Inflammatory macrophage treated with lipopolysaccharide for 1 hour (primary cell): Measurements from ENCODE around the gene CAVIN1.
"Not testable (repeated sequence)": the region's sequence is repeated elsewhere in the genome, so short reads cannot be mapped to it uniquely, and the experiment has no call there.

Source experiments
- DNase-seq, 2 donors: peaks; one replicate each; pipeline ENCODE4 v3.0.0-alpha.2; 2020 to 2022

Gene CAVIN1

DNA sequence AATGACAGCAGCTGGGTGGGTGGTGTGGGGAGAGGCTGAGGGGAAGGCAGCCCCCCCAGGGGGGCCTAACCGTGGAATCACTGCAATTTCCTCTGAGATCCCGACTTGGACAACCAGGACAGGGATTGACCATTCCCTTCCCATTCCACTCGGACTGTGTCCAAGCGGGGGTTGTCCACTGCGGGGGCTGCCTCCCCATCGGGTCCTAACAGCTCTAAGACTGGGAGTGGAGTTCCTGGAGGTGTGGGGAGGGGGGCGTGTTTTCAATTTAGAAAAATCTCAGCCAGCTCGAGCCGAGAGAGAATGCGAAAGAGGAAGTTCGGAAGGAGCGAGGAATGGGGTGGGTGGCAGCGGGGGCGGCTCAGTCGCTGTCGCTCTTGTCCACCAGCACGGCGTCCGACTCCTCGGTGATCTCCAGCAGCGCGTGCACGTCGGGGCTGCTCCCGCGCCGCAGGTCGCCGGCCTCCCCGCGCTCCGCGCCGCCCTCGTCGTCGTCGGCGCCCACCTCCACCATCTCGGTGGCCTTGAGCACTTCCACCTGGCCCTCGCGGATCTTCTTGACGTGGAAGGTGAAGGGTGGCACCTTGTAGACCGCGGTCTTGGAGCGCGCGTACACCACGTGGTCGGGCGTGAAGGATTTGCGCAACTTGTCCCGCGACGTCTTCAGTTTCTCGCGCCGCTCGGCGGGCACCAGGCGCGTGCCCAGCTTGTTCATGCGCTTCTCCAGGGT lies 18.6 kb downstream of the CAVIN1 start:
- no peak for DNase-seq

DNA sequence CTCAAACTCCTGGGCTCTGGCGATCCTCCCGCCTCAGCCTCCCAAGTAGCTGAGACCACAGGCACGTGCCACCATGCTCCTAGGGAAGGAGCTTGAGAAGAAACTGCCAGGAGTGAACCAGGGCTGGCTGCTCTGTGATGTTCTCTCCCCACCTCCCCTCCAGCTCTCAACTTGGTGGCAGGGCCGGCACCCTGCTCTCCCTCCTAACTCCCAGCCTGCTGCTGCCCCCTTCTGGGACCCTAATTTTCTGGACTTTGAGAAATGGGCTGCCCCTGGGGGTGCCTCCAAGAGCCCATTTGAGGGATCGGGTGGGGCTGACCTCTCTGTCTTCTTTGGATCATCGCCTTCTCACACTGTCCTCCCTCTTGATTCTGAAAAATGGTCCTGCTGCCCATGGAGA lies 19.9 kb downstream of the CAVIN1 start:
- DNase-seq: no peak

DNA sequence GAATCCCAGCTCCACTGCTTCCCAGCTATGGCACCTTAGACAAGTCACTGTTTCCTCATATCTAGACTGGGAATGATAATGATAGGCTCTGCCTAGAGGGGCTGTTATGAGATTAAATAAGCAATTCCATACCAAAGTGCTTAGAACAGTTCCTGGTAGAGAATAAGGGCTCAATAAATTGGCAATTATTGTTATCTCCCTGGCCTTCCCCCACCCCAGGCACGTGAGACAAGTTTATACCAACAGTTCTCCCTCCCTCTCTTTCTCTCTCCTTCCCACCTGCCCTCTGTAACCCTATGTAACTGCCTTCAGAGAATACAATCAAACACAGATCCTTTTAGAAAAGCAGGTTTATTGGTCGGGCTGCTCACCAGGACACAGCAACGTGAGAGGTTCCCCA lies 20.9 kb downstream of the CAVIN1 start:
- DNase-seq: no peak

DNA sequence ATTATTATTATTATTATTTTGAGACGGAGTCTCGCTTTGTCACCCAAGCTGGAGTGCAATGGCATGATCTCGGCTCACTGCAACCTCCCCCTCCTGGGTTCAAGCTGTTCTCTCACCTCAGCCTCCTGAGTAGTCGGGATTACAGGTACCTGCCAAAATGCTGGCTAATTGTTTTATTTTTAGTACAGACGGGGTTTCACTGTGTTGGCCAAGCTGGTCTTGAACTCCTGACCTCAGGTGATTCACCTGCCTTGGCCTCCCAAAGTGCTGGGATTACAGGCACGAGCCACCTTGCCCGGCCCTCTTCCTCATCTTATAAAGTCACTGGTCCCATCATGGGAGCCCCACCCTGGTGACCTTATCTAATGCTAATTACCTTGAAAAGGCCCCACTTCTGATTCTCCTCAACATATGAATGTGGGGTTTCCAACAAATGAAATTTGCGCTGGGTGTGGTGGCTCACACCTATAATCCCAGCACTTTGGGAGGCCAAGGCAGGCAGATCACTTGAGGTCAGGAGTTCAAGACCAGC lies 22.1 kb downstream of the CAVIN1 start:
- DNase-seq: not testable (repeated sequence)

GRCh38 chr17:42399948-42400843 lies 22.9 kb downstream of the CAVIN1 start:
- no peak for DNase-seq

- DNase-seq: no peak
These were observed 23.9 kb downstream of the CAVIN1 start for GRCh38 chr17:42399121-42399520.

- not testable (repeated sequence) for DNase-seq
These were observed 27.5 kb downstream of the CAVIN1 start for GRCh38 chr17:42395601-42396000.

DNA sequence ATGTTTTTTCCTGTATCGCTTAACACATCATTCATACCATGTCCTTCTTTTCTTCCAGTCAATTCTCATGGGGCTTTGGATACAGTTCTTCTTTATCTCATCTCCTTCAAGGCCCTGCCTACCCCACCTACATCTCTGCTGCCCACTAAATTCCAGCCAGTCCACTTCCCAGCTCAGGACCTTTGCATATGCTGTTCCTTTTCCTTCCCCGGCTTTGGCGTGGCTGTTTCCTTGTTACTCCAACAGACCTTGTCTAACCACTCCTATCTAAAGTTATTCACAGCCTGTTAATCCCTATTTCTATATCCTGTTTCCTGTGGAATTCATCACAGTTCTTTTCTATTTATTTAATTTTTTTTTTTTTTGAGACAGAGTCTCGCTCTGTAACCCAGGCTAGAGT lies 28.2 kb downstream of the CAVIN1 start:
- DNase-seq: no peak

DNA sequence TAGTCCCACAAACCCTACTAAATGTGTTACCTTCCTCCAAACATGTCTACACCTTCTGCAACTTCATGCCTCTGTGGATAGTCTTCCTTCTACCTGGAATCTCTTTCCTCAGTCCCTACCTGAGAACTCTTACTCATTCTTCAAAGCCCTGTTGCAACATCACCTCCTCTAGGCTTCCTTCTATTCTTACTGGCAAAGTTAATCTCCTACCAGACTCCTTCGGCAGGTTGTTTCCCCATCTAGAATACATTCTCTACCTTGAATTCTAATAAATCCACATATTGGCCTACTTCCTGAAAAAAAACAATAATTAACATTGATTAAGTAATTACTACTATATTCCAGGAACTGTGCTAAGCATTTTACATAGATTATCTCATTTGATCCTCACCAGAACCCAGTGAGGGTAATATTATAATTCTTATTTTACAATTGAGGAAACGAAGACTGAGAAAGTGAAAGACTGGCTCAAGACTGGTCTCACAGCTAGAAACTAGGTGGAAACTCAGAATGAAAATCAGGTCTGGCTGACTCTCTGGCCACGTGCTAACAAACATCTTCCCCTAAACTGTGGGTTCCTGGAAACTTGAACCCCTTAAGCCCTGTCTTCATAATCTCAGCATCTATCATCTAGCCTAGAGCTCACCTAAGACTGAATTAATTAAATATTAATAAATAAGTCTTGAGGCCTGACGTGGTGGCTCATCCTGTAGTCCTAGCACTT lies 30.2 kb downstream of the CAVIN1 start:
- DNase-seq: no peak

DNA sequence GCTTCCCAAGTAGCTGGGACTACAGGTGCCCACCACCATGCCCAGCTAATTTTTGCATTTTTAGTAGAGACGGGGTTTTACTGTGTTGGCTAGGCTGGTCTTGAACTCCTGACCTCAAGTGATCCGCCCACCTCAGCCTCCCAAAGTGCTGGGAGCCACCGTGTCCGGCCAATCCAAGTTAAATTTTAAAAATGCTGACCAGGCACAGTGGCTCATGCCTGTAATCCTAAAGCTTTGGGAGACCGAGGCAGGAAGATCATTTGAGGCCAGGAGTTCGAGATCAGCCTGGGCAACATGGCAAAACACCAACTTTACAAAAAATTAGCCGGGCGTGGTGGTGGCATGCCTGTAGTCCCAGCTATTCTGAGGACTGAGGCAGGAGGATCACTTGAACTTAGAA lies 31.6 kb downstream of the CAVIN1 start:
- DNase-seq: not testable (repeated sequence)

DNA sequence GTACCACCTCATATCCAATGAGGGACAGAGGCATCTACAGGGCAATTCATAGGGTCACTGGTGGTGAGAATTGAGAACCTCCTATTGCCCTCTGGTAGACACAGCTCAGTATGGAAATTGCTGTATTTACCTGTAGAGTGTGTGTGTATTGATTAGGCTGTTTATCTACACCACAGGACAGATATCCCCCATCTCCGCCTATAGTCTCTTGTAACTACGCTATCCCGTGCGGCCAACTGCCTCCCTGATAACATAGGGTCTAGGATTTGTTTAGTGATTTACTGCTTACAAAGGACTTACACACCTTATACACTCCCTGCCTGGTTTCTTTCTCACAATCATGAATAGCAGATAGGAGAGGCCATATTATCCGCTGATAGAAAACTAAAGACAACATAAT lies 33.2 kb downstream of the CAVIN1 start:
- no peak for DNase-seq

- no peak for DNase-seq
These were observed 34.0 kb downstream of the CAVIN1 start for GRCh38 chr17:42389135-42389417.

GRCh38 chr17:42388381-42389134 lies 34.5 kb downstream of the CAVIN1 start, which contains the start of gene STAT3:
STAT3 (minus strand) TSS chr17:42388442; CDS start chr17:42348516, 39,926 bp downstream.
- DNase-seq: peak; percentile 100

DNA sequence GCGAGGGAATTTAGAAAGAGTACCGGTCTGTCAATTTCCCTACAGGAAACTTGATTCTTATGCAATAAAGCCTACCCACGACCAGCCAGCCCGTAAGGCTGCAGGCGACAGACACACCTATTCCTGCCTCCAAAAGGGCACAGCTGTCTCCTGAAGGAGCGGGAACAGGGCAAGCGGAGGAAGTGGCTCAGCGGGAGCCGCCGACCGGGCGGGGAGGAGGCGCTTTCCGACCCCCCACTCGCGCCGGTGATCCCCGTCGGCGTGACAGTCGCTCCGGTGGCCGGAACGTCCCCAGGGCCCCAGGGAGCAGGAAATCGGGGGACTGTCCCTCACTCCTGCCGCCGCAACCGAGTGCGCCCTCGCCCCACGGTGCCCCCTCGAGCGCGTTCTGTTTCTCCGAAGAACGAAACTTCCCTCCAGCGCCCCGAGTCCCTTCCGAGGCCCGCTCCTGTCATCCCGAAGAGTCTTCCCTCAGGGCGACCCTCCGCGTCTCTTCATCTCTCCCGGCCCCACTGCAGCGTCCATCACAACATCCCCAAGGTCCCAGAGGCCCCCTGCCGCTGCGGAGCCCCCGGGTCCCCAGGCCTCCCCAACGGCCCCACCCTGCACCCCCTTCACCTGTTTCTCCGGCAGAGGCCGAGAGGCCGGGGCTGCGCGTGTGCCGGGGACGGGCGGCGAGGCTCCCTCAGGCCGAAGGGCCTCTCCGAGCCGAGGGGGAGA lies 35.2 kb downstream of the CAVIN1 start:
- peak; percentile 67 to 80 for DNase-seq

GRCh38 chr17:42386777-42387657 lies 36.0 kb downstream of the CAVIN1 start:
- DNase-seq: peak; percentile 86 to 88

- DNase-seq: no peak
These were observed 41.2 kb downstream of the CAVIN1 start for GRCh38 chr17:42381898-42382297.

- no peak for DNase-seq
These were observed 42.1 kb downstream of the CAVIN1 start for GRCh38 chr17:42380935-42381334.

GRCh38 chr17:42378959-42379594 lies 44.0 kb downstream of the CAVIN1 start:
- DNase-seq: peak; percentile 68 to 75

DNA sequence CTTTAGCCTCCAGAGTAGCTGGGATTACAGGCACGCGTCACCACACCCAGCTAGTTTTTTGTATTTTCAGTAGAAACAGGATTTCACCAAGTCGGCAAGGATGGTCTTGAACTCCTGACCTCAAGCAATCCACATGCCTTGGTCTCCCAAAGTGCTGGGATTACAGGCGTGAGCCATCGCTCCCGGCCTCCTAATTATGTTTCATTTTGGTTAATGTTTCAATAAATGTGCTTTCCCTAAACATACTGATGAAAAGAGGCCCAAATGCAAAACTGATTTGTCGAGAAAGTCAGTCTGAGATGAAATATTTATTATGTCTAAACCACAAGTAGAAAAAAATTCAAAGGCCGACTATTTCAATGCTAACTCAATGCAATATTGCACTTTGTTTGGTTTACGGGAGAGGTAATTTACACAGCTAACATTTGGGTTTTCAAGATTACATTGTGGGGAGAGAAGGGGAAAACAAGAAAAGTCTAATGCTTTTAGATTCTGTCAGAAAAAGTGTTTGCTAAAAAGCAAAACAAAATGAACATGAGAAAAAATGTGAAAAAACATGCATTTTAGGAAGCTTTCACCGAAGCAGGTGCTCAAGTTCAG lies 44.6 kb downstream of the CAVIN1 start:
- no peak for DNase-seq

DNA sequence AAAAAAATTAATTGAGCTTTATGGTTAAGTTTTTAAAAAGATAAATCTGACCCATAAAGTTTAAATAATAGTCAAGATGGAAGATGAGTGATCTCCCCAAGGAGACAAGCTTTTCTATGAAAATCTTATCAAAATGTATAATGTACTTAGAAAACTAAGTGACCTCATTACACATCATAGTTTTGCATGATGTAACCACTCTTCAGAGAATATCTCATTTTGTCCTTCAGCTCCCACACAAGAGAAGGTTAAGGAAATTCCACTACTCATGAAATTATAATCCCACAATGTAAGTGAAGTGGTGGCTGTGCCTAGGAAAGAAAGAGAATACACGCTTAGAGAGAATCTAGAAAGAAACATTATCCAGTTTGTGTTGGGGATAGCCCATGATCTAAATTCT lies 49.2 kb downstream of the CAVIN1 start:
- DNase-seq: no peak
